RWPE2 (cell line): ENCODE measurements around the gene SLCO3A1.
A peak's percentile ranks its signal among the peaks of the same experiment; 100 is the strongest.

ENCODE experiments used
- ATAC-seq: fragments of 200-7000 bp; cut with Tn5 transposase; 3 replicates; pipeline ENCODE4 v1.9.1; 2021; ENCODE audit warnings: low read depth
- DNase-seq: peaks from one replicate; pipeline ENCODE4 v3.0.0-alpha.2; 2020; ENCODE audit warnings: low spot score
- H3K27ac ChIP-seq: fragments of 450-650 bp; 2 replicates; pipeline ENCODE4 v1.5.1; 2017; ENCODE audit warnings: mild to moderate bottlenecking; ENCODE audit not compliant: poor library complexity, severe bottlenecking
- H3K27me3 ChIP-seq: fragments of 250-450 bp; sonication (Bioruptor Pico); 2 replicates; pipeline ENCODE4 v1.5.1; 2021; ENCODE audit warnings: mild to moderate bottlenecking, moderate library complexity; ENCODE audit not compliant: insufficient read depth, poor library complexity, severe bottlenecking
- H3K36me3 ChIP-seq: fragments of 250-450 bp; sonication (Bioruptor Pico); 2 replicates; pipeline ENCODE4 v1.5.1; 2020; ENCODE audit warnings: low read depth, mild to moderate bottlenecking, moderate library complexity
- H3K4me1 ChIP-seq: fragments of 250-450 bp; sonication (Bioruptor Pico); 2 replicates; pipeline ENCODE4 v1.5.1; 2021; ENCODE audit warnings: mild to moderate bottlenecking, moderate library complexity; ENCODE audit not compliant: insufficient read depth, poor library complexity, severe bottlenecking
- H3K4me3 ChIP-seq: fragments of 250-450 bp; sonication (Bioruptor Pico); 2 replicates; pipeline ENCODE4 v1.5.1; 2021; ENCODE audit warnings: mild to moderate bottlenecking, moderate library complexity; ENCODE audit not compliant: severe bottlenecking
- H3K9me3 ChIP-seq: fragments of 250-450 bp; sonication (Bioruptor Pico); 2 replicates; pipeline ENCODE4 v1.5.1; 2021; ENCODE audit warnings: mild to moderate bottlenecking, moderate library complexity; ENCODE audit not compliant: severe bottlenecking
- TF ChIP-seq, protein P1 (sequence below): fragments of 450-650 bp; IDR thresholded peaks from one replicate; pipeline ENCODE4 v1.5.1; 2017; ENCODE audit warnings: mild to moderate bottlenecking, moderate library complexity; ENCODE audit not compliant: poor library complexity, severe bottlenecking

Gene SLCO3A1

DNA sequence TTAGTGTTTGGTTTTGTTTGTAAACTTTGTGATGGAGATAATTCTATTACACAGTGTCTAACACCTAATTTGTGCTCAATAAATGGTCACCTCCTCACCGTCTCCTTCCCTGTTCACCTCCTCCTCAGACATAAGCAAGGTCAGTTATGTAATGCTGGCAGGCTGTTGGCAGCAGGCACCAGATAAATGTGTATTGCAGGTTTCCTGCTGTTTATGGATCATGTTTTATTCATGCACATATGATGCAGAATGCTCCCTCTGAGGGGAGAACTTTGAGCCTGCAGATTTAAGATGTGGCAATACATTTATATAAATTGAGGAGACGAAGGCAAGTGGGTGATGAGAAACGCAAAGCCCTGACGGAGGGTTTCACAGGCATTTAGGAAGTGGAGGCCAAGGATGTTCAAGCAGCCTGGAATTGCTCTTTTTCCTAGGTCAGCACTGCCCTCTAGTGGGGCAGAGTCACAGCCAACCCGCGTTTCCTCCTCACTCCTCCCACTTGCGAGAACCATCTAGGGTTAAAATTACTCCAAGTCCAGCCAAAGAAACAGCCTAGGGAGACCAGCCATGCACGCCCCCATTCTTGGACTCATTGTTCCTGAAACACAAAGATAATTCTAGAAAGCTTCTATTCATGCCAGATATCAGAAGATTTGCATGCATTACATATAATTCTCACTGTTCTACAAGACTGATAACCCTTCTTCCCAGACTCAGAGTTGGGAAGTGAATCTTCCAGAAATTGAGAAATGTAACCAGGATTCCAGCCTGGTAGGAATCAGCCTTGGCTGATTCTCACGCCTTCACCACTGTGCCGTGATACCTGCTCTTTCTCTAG, 228.7 kb downstream of the SLCO3A1 start:
- ATAC-seq: peak; percentile 84

GRCh38 chr15:92083190-92083589, 229.7 kb downstream of the SLCO3A1 start:
- H3K27me3 ChIP-seq: no peaks in the 10 kb centered on the region

More for the DNA sequence above, 228.7 kb downstream of the SLCO3A1 start:
- no peaks in the 10 kb centered on the region for H3K4me1 ChIP-seq
- no peak overlapping the region for H3K27ac ChIP-seq
- TF ChIP-seq, protein P1, sequence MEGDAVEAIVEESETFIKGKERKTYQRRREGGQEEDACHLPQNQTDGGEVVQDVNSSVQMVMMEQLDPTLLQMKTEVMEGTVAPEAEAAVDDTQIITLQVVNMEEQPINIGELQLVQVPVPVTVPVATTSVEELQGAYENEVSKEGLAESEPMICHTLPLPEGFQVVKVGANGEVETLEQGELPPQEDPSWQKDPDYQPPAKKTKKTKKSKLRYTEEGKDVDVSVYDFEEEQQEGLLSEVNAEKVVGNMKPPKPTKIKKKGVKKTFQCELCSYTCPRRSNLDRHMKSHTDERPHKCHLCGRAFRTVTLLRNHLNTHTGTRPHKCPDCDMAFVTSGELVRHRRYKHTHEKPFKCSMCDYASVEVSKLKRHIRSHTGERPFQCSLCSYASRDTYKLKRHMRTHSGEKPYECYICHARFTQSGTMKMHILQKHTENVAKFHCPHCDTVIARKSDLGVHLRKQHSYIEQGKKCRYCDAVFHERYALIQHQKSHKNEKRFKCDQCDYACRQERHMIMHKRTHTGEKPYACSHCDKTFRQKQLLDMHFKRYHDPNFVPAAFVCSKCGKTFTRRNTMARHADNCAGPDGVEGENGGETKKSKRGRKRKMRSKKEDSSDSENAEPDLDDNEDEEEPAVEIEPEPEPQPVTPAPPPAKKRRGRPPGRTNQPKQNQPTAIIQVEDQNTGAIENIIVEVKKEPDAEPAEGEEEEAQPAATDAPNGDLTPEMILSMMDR: peak; percentile 99
- no peak for DNase-seq
- H3K9me3 ChIP-seq: no peaks in the 10 kb centered on the region
- H3K27me3 ChIP-seq: no peaks in the 10 kb centered on the region
- H3K4me3 ChIP-seq: no peak overlapping the region
- H3K36me3 ChIP-seq: no peaks in the 10 kb centered on the region

GRCh38 chr15:92087211-92087610, 233.7 kb downstream of the SLCO3A1 start:
- Histone ChIP-seq H3K27ac (no peak overlapping the region), H3K36me3 (no peaks in the 10 kb centered on the region), H3K4me1 (no peaks in the 10 kb centered on the region), H3K27me3 (no peaks in the 10 kb centered on the region), H3K4me3 (no peak overlapping the region), H3K9me3 (no peaks in the 10 kb centered on the region)
- ATAC-seq: no peak
- TF ChIP-seq, protein P1: no peak
- no peak for DNase-seq

More at GRCh38 chr15:92083190-92083589, 229.7 kb downstream of the SLCO3A1 start:
- DNase-seq (no peak), ATAC-seq (no peak)
- H3K4me1 ChIP-seq: no peaks in the 10 kb centered on the region
- no peak overlapping the region for H3K27ac ChIP-seq
- H3K4me3 ChIP-seq: no peak overlapping the region
- no peaks in the 10 kb centered on the region for H3K36me3 ChIP-seq
- H3K9me3 ChIP-seq: no peaks in the 10 kb centered on the region
- TF ChIP-seq, protein P1: no peak

DNA sequence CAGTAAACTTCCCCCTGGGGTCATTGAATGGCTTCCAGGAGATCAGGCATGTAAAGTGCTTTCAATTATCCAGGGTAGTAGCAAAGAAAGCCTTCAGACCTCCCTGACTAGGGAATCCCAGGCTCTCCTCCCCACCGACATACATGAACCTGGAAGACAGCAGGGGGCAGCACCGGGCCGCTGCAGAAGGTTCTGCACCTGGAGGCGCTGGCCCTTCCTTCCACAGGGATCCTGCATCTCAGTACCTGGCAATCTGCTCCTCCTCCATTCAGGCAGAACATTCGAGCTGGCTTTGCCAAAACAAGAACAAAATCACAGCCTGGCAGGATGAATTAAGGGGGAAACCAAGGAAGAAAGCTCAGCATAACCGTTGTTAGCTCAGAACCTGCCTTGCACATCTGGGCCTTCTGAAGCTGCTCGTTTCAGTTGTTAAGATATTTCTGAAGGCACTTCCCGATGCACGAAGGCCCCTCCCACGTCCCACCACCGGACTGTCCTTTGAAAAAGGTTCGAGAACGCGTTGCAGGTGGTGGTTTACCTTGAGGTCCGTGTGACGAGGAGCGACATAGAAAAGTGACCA, 237.7 kb downstream of the SLCO3A1 start:
- TF ChIP-seq, protein P1: peak; percentile 89
- Histone ChIP-seq H3K36me3 (no peaks in the 10 kb centered on the region), H3K9me3 (no peaks in the 10 kb centered on the region), H3K4me1 (no peaks in the 10 kb centered on the region), H3K27me3 (no peaks in the 10 kb centered on the region), H3K27ac (no peak overlapping the region), H3K4me3 (no peak overlapping the region)
- ATAC-seq (peak; percentile 77), DNase-seq (no peak)
